ENCODE results near the gene ZNF367.

ZNF367 gene

DNA sequence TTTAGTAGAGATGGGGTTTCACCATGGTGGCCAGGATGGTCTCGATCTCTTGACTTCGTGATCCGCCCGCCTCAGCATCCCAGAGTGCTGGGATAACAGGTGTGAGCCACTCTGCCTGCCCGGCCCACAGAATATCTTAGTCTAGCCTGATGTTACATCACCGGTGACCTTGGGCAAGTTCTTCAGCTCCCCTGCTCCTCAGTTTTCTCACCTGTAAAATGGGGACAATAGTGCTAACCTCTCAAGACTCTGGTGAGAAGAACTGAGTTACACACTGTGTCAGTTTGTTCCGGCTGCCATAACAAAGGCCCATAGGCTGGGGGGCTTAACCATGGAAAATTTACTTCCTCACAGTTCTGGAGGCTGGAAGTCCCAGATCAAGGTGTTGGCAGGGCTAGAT lies 19.3 kb upstream of the ZNF367 start:
- DNase-seq (ENCODE audit: extremely low read depth in 1 of 2, low read depth in 1 of 2): no peak

DNA sequence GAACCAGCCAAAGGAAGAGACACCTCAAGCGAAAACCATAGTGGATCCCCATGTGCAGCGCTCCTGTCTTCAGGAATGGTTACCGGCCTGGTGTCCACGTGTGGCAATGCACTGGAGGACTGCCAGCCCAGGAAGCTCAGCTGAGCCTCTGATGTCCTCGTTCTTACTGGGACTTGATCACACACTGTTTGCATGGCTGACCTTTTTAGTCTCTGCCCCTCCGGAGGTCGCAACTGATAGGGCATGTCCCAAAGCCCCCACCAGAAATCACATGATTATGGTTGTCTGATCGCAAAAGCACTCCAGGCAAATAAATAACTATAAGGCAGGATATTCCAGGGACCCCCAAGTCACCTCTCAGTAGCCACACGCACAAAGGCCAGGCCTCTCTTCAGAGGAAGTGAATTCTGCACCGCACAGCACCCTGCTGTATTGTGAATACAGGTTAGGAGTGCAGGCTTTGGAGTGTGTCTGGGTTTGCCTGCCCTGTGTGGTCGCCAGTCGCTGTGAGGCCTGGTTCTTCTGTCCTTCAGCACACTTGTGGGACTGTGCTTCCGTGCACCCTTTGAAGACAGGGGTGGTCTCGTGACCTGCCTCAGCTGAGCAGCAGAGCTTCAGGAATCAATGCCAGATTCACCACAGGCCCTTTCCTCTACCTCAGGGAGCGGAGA lies 18.4 kb upstream of the ZNF367 start:
- no peak for DNase-seq (ENCODE audit: extremely low read depth in 1 of 2, low read depth in 1 of 2)

DNA sequence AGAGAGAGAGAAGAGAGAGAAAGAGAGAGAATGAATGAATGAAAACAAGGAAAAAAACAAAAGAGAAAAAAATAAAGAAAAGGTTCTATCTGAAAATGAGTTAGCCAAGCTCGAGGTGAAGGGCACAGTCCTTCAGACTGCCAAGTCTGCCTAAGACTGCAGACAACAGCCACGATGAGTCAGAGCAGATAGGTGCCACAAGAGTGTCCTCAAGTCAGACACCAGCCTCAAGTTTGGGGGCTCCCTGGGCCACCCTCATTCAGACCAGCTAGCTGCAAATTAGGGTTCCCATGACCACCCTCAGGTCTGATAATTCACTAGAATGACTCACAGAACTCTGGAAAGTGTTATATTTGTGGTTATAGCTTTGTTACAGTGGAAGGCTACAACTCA lies 17.9 kb upstream of the ZNF367 start:
- DNase-seq (ENCODE audit: extremely low read depth in 1 of 2, low read depth in 1 of 2): no peak

DNA sequence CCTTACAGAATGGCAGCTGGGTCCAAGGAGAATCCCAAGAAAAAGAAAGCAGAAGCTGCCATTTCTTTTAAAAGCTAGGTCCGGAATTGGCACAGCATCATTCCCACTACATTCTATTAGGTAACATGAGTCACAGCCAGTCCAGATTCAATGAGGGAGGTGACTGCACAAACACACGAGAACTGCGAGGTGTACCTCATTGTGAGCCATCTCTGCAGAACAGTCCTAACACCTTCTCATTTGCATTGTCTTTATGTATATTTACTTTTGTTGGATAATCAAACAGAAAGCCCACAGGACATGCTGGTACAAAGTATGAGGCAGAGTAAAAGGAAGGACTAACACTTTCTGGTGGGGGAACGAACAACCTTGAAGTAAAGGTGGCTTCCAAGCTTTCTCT lies 17.2 kb upstream of the ZNF367 start:
- no peak for DNase-seq (ENCODE audit: extremely low read depth in 1 of 2, low read depth in 1 of 2)

DNA sequence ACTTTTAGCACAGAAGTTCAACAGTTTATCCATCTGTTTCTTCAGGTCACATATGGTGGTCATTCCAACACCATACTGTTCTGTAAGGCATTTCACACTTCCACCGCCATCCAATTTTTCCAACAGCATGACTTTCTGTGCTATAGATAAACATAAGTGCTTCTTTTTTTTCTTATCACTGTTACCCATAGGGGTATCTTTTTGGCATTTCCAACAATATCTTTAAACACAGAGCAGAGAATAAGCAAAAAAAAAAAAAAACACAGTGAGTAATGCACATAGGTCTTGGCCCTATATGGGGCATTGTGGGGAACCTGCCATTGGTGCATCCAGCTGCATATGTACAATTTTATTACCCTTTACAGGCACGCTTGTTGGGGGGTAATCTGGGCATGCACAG lies 12.2 kb upstream of the ZNF367 start:
- no peak for DNase-seq (ENCODE audit: extremely low read depth in 1 of 2, low read depth in 1 of 2)

DNA sequence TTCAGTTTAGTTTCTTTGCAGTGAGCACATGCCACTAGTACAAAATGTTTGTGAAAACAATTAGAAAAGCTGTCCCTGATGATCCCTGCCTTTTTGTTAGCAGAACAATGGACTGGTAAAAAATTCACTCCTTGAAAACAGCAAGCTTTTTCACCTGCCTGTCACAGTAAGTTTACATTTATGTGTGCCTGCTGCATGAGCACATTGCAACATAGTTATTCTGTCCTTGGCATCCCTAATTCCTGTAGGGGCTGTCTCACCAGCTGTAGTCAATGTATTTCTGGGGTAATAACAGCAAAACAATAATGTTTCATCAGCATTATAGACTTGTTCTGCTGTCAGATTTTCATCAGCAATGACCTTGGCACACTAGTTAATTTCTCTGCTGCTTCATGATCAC lies 11.6 kb upstream of the ZNF367 start:
- DNase-seq (ENCODE audit: extremely low read depth in 1 of 2, low read depth in 1 of 2): no peak

DNA sequence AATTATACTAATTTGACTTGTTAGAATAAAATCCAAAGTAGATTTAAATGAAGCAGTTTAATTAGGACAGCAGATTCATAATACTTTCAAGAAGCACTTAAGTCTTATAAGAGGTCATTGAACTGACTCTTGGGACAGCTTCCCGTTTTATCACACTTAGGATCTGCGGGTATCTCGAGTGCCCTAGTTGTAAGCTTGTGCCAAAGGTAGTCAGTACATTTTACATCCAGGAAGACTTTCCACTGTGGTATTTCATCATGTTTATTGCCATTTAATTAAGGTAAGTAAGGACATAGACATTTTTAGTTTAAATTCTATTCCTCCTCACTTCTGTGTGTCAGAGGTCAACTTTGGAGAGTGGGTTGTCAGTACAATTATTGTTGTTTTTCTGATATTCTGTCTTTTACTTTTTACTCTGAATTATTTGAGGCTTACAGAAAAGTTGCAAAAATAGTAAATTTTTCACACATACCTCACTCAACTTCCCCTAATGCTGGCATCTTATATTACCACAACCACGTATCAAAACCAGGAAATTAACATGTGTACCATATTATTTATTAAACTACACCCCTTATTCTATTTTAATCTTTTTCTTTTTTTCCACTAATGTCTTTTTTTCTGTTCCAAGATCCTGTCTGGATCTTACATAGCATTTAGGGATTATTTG lies 7.5 kb upstream of the ZNF367 start:
- DNase-seq (ENCODE audit: extremely low read depth in 1 of 2, low read depth in 1 of 2): no peak

DNA sequence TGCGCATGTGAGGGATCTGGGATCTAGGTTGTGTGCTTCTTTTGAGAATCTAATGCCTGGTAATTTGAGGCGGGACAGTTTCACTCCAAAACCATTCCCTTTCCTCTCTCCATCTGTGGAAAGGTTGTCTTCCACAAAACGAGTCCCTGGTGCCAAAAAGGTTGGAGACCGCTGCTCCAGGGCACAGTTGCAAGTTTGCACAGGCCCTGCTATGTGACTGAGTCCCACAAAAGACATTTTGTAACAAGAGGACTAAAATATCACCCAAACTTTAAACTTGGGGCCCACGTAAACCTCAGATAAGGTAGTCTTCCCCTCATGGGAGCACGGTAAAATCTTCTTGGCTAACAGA lies 5.8 kb upstream of the ZNF367 start:
- no peak for DNase-seq (ENCODE audit: extremely low read depth in 1 of 2, low read depth in 1 of 2)

DNA sequence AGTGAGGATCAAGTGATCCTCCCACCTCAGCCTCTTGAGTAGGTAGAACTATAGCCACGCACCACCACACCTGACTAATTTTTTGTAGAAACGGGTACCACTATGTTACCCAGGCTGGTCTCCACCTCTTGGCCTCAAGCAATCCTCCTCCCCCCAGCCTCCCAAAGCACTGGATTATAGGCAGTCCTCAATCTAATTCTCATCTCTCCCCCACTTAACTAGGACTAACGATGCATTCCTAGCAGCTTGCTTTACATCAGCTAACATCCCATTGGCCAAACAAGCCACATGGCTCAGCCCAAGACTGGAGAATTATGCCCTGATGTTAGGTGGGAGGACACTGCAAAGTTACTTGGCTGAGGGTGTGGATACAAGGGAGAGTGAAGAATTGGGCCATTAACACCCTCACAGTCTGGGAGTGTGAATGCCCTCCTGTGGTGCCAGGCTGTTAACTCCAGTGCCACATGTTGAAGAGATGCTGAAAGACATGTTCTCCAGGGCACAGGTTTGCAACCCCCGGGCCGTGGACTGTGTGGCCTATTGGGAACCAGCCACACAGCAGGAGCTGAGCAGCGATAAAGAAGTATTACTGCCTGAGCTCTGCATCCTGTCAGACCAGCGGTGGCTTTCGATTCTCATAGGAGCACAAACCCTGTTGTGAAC lies 5.3 kb upstream of the ZNF367 start:
- DNase-seq (ENCODE audit: extremely low read depth in 1 of 2, low read depth in 1 of 2): no peak

DNA sequence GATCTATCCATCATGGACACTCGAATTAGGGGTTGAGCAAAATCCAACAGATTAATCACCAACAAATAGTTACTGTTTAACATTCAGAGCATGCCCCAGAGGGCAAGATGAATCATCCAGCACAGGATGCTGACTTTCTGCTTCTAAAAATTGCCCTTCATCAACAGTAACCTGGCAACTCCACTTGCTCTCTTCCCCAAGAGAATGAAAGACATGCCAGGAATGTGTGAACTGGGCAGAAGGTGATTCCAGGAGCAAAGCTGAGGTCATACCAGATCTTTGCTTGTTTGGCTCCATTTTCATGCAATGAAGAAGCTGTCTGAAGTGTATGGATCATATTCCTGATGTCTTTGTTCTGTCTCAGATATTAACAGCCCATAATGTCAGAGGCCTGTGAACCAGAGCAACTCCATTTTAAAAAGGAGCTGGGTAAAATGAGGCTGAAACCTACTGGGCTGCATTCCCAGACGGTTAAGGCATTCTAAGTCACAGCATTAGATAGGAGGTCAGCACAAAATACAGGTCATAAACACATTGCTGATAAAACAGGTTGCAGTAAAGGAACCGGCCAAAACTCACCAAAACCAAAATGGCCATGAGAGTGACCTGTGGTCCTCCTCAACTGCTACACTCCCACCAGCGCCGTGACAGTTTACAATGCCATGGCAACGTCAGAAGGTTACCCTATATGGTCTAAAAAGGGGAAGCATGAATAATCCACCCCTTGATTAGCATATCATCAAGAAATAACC lies 2.5 kb upstream of the ZNF367 start:
- no peak for DNase-seq (ENCODE audit: extremely low read depth in 1 of 2, low read depth in 1 of 2)

DNA sequence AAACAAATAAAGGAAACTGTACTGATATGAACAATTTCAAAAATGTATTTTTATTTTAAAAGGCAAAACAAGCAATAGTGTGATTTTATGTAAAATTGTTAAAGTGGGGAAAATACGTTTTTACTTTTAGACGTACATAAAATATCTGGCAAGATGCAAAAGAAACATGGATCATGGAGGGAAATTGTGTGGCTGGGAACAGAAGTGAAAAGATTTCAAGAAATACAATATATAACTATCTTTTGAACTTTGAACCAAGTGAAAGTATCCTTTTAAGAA lies 1.5 kb upstream of the ZNF367 start:
- no peak for DNase-seq (ENCODE audit: extremely low read depth in 1 of 2, low read depth in 1 of 2)

DNA sequence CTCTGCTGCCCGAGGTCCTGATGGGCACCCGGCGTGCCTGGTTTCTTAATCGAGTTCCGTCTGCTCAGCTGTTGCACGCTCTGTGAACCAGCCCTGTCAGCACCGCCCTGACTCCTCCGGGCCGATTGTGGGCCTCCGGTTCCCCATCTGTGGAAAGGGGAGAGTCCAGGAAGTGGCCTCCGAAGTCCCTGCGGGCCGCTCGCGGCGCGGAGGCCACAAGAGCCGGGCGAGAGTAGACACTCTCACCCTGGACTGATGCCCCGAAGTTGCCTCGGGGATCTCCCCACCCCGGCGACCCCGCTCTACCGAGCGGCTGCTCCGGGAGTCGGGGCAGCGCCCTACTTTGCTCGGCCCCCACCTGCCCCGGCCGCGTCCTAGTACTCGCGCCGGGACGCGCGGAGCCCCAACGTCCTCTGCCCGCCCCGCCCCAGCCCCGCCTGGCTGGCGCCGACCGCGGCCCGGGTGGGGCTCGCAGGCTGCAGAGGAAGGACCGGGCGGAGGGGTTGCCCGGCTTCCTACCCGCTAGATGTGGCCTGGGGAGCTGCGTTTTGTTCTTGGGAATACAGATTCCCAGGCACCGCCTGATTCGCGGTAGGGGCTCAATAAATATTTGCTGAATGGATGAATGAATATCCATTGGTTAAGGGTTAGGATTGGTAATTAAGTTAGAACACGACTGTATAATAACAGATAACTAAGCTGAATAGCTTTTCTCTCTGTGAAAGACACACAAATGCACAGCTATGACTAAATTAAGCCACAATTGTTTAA lies 935 bp upstream of the ZNF367 start:
- DNase-seq (ENCODE audit: extremely low read depth in 1 of 2, low read depth in 1 of 2): peak in 1 of 2 donors; percentile 46

DNA sequence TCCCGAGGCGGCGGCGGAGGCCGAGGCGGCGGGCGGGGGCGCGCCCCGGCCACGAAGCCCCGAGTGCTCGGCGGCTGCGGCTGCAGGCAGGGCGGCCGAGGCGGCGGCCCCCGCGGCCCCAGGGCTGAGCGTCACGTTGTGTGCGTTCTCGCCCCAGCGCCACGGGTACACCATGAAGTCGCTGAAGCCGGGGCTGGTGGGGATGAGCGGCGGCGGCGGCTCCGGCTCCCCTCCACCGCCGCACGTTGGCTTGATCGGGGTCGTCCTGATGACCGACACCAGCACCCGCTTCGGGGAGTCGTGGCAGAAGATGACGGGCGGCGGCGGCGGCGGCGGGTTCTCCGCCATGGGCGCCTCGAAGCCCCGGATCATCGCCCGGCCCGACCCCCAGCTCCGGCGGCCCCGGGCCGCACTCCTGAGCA lies 498 bp downstream of the ZNF367 start:
- no peak for DNase-seq (ENCODE audit: extremely low read depth in 1 of 2, low read depth in 1 of 2)

DNA sequence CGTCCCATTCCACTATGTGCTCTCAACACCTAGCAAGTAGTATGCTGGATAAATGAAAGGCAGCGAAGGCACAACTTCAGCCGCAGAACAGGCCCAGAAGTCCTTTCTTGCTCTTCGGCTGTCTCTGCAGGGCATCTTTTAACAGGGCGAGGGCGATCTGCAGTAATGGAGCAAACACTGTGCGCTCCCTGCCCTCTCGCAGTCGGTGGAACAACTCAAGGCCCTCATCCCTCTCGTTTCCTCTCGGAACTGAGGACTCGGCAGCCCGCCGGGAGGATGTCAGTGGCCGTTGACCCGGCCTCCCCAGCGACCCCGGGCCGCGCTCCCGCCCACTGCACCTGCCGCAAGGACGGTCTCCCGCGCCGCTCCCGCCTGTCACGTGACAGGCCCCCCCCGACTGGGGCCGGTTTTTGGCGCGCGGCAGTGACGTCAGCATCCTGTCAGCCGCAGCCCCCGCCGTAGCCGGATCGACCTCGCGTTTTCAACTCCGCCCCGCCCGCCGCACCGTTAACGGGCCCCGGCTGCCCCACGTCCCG lies 1.1 kb downstream of the ZNF367 start:
- DNase-seq (ENCODE audit: extremely low read depth in 1 of 2, low read depth in 1 of 2): peak; percentile 80 to 81

DNA sequence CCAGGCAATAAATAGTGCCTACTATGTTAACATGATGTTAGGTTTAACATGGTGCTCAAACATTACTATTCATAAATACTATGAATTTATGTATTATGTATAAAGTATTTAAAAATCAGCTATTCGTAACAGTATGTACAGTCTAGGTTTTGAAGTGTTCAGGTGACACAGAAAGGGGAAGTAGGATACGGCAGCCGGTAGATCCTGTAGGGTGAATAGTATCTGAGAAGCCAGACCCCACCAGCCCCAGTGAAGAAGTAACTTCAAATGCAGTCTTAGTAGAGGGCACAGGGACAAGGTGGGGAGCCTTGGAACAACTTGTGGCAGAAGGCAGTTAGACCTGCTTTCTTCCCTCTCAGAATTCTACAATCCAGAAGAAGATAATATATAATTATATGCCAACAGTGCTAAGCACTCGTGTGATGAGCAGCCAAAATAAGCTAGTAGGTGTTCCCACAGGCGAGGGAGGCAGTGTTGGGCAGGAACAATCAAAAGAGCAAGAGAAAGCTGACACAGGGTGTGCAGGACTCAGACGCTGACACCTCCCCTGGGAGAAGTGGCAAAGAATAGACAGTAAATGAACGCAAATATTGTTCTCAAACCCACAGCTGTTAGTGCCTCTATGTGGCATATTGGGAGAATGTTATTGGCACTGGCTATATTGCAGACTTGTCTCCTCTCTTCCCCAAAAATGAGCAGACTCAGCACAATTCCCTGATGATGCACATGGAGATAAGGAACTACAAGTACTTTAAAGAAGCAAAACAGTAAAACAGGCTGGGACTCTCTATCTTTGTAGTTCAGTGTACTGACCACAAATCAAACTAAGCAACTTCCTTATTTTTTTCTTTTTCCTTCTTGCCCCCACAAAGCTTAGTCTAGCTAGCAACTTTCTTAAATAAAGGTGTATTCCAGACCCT lies 4.6 kb downstream of the ZNF367 start:
- no peak for DNase-seq (ENCODE audit: extremely low read depth in 1 of 2, low read depth in 1 of 2)

DNA sequence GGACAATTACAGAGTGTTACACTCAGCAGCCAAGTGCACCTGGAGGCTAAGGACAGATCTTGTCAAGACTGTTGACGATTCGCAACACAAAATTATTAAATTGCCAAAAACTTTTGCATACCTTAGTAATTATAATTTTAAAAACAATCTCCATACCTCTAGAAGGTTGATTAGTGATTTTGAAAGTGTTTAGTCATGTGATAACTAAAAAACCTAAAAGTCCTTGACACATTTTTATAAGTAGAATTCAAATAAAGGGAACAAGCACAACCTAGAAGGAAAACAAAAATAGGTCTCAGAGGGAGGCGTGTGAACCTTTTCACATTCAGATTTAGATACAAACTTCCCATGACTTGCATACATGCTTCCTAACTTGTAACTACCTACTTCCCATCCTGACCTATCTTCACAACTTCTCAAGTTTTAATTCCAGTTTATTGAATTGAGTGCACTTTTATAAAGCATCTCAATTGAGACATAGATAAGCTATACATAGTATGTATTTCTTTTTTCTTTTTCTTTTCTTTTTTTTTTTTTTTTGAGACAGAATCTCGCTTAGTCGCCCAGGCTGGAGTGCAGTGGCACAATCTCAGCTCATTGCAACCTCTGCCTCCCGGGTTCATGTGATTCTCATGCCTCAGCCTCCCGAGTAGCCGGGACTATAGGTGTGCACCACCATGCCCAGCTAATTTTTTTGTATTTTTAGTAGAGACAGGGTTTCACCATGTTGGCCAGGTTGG lies 5.8 kb downstream of the ZNF367 start:
- no peak for DNase-seq (ENCODE audit: extremely low read depth in 1 of 2, low read depth in 1 of 2)

DNA sequence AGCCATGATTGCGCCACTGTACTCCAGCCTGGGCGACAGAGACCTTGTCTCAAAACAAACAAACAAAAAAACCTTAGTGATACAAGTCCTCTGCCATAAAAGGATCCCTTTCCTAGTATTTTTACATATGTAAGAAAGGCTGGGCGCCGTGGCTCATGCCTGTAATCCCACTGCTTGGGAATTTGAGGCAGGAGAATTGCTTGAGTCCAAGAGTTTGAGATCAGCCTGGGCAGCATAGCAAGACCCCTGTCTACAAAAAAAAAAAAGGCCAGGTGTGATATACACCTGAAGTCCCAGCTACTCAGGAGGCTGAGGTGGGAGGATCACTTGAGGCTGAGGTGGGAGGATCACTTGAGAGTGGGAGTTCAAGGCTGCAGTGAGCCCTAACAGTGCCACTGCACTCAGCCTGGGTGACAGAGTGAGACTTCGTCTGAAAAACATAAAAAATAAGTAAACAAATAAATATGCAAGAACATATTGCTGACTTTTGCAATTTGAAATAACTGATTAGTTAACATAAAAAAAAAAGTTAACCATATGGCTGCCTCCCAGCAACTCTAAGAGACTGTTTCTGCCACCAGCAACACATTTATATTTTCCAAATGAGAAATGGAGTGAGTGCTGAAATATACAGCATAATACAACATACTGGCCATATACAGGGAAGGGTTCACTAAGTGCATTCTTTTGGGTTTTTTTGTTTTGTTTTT lies 6.9 kb downstream of the ZNF367 start:
- no peak for DNase-seq (ENCODE audit: extremely low read depth in 1 of 2, low read depth in 1 of 2)

DNA sequence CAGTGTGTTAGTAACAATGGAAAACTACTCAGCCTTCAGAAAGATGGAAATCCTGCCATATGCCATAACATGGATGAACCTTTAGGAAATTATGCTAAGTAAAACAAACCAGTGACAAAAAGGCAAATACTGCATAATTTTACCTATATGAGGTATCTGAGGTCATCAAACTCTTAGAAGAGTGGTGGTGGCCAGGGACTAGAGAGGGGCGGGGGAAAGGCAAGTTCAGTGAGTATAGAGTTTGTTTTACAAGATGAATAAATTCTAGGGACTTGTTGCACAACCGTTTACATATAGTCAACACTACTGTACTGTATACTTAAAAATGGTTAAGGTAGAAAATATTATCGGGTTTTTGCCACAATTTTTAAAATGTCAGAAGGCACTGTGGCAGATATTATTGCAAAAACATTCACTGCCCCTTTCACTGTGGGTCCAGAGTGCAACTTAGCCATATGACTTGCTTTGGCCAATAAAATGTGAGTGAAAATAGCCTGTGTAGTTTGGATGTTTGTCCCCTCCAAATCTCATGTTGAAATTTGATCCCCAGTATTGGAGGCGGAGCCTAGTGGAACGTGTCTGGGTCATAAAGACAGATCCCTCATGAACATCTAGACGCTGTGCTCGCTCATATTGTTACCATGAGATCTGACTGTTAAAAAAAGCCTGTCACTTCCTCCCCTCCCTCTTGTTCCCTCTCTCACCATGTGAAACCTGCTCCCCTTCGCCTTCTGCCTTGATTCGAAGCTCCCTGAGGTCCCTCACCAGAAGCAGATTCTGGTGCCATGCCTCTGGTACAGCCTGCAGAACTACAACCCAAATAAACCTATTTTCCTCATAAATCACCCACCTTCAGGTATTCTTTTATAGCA lies 9.5 kb downstream of the ZNF367 start:
- no peak for DNase-seq (ENCODE audit: extremely low read depth in 1 of 2, low read depth in 1 of 2)

Measured in stimulated activated CD8-positive, alpha-beta memory T cell treated with anti-CD3 and anti-CD28 coated beads, Interleukin-7, amount 100 ng/mL, for 48 hours (primary cell).